Hematopoietic multipotent progenitor cell treated with erythropoietin and hydrocortisone succinate and interleukin-3 and kit ligand, for 4 days (in vitro differentiated cells): ENCODE measurements around the gene CEP350.
A peak's percentile ranks its signal among the peaks of the same experiment; 100 is the strongest.
"Not testable (repeated sequence)": the region's sequence is repeated elsewhere in the genome, so short reads cannot be mapped to it uniquely, and the experiment has no call there.

Experiments used
- DNase-seq: peaks from one replicate; pipeline ENCODE4 v3.0.0-alpha.2; 2015

Gene CEP350

GRCh38 chr1:180131510-180131909, 176.9 kb downstream of the CEP350 start:
- DNase-seq: peak; percentile 81

DNA sequence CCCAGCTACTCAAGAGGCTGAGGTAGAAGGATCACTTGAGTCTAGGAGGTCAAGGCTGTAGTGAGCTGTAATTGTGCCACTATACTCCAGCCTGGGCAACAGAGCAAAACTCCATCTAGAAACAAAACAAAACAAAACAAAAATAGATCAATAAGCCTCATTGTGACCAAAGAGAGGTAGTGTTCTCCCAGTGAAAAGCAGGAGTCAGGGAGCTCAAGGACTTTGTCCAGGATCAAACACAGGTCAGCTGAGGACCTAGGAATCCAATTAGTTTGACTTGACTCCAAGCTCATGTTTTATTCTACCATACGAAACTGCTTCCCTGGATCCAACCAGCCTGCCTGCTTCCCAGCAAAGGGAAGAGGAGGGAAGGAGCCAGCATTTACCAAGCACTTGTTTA, 178.6 kb downstream of the CEP350 start:
- DNase-seq: no peak

GRCh38 chr1:180133688-180134087, 179.1 kb downstream of the CEP350 start:
- DNase-seq: not testable (repeated sequence)

DNA sequence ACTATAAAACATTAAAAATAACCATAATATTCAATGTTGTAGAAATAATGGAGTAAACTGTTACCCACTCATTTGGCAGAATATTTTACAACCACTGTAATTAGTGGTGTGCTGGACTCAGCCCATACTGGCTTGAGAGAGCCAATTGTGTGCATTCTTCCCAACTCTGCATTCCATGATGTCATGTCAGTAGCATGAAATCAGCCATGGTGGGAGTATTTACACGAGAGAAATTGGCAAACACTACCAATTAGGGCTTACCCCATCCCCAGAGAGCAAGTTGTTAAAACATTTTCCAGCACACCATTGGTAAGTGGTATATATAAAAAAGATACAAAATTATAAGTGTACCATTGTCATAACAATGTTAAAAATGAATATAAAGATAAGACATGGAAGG, 180.9 kb downstream of the CEP350 start:
- no peak for DNase-seq

- no peak for DNase-seq
These were observed 181.8 kb downstream of the CEP350 start for GRCh38 chr1:180136331-180136967.

- no peak for DNase-seq
These were observed 182.4 kb downstream of the CEP350 start for GRCh38 chr1:180136968-180137356.

GRCh38 chr1:180137776-180138175, 183.2 kb downstream of the CEP350 start:
- no peak for DNase-seq

GRCh38 chr1:180141381-180141934, 186.8 kb downstream of the CEP350 start:
- no peak for DNase-seq

DNA sequence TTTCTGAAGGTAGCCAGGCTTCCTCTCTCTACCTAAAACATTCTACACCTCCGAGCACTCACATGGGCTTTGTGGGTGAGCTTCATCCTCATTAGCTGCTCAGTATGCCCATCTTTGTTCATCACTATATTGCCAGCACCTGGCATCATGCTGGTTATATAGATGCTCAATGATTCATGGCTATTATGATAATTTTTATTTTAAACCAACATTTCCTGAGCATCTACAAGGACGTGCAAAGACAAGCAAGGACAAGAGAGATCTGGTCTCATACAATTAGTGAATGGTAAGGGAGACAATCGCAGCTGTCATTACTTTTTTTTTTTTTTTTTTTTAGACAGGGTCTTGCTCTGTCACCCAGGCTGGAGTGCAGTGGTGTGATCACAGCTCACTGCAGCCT, 188.7 kb downstream of the CEP350 start:
- DNase-seq: no peak

GRCh38 chr1:180144659-180145357, 190.2 kb downstream of the CEP350 start:
- DNase-seq: no peak

- no peak for DNase-seq
These were observed 190.8 kb downstream of the CEP350 start for GRCh38 chr1:180145446-180145845.

DNA sequence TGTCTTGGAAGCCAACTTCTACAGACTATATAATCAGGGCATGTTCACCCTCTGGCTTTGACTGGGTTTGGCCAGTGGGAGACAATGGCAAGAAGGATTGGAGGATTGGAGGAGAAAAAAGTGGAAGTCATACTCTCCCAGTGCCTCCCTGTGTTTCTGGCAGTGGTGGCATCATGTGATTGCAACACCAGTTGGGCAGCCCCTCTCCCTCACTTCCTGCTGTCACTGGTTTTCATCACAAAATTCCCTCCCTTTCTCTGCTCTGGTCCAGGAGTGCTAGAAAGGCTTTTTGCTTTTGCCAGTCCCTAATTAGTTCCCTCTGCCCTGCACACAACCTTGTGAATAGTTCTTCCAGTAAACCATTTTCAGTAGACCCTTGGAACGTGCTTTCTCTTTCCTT, 196.4 kb downstream of the CEP350 start:
- DNase-seq: peak; percentile 40

DNA sequence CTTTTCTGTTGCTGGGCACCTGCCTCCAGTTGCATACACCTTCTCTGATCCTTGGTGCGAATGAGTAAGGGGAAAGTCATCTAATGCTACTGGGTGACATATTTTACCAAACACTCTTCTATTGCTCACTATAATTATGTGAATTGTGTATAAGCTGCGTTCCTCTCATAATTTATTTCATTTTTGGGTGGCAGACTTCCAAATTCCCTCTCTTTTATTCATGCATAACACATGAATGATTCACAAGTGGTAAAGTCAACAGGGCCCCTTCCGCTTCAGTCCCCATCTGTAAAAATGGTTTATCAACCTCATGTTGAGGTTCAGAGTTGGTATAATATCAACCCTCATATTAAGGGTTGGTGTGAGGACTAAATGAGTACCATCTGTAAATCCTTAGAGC, 196.9 kb downstream of the CEP350 start:
- DNase-seq: no peak

GRCh38 chr1:180152588-180152987, 198.0 kb downstream of the CEP350 start:
- DNase-seq: no peak

- DNase-seq: no peak
These were observed 198.4 kb downstream of the CEP350 start for GRCh38 chr1:180153032-180153431.

DNA sequence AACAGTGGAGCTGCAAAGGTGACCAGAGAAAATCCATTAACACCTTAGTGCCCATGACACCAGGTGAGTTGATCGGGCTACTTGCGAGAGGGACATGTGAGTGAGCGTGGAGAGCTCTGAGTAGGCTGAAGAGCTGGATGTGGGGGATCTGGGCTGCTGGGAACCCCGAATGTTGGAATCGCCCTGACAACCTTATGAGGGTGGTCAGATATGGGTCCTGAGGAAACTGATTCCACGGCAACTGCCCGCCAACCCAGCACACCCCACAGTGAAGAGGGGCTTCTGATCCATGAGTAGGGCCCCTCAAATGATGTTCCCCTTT, 199.4 kb downstream of the CEP350 start:
- DNase-seq: no peak

DNA sequence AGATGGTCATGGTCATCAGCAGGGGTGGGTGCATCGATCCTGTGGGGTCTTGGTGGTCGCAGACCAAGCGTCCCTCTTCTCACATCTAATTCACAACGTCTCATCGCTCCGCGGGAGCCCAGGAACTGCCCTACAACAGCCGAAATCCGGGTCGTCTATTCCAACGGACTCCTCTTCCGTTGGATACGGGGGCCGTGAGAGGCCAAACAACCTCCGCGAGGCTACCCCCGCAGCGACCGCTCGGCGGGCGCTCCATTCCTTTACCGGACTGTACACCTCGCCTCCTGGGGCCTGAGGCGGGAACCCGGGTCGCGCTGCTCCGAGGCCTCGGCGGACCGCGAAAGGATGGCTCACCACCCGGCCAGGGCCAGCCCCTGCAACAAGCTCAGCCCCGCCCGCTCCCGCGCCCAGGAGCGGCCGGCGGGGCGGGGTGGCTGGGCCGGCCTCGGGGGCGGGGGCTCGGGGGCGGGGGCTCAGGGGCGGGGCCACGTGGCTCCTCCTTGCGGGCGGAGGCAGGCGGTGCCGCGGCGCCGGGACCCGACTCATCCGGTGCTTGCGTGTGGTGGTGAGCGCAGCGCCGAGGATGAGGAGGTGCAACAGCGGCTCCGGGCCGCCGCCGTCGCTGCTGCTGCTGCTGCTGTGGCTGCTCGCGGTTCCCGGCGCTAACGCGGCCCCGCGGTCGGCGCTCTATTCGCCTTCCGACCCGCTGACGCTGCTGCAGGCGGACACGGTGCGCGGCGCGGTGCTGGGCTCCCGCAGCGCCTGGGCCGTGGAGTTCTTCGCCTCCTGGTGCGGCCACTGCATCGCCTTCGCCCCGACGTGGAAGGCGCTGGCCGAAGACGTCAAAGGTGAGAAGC, 199.9 kb downstream of the CEP350 start, which contains the start of gene QSOX1:
QSOX1 (plus strand) TSS at position 545 of the 857 bp plus-strand sequence; CDS start at position 584, 39 bp downstream.
- peak; percentile 93 for DNase-seq

DNA sequence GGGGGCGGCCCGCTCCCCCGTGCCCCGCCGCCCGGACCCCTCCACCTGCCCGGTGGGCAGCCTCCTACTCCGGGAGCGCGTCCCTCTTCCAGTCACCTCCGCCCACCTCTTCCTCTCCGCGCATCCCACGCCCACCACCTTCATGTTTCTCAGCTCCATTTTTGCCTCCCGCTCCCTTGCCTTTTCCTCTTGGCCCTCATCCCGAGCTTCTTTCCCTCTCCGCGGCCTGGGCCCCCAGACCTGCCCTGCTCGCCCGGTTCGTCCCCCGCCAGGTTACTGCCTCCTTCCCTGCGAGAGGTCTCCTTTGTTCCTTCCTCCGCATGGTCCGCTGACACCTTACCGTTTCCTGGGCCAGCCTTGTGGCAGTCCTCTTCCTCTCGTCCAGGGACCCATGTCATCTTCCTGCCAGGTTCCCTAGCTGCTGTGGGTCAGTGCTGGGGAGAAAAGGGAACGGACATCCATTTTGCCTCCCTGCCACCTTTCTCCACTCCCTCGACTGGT, 200.6 kb downstream of the CEP350 start:
- DNase-seq: no peak

DNA sequence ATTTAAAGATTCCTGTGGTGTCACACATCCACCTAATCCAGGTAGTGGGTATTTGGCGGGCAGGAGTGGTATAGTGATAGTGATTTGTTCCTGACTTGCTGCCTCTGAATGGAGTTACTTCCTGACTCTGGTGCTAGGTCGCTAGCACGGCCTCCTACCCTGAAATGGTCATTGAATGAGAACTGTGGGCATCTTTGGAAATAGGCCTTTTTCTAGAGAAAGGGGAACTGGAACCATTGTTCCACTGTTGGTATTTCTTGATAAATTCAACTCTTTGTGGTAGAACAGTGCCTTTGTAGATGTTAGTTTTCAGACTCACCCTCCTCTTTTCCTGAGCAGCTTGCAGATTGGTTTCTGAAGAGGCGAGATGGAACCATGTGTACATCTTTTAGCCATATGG, 201.6 kb downstream of the CEP350 start:
- peak; percentile 70 for DNase-seq

DNA sequence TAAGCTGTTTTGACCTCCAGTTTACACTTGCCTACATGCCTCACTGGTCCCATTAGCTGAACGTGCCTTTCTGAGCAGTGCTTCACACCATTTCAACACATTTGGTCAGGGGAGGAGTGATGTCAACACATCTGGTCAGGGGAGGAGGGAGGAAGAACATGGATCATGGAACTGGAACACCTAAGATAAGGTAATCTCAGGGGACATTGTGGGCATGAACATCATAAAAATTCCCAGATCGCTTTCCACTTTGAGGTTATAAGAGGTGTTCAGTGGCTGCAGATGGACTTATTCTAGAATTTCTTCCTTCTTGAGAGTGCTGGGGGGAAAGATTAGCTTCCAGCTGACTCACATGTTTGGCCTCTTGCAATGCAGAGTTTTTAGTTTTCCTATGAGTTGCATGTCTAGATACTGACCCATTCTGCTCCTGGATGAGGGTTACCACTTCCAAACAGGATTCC, 202.1 kb downstream of the CEP350 start:
- peak; percentile 27 for DNase-seq

DNA sequence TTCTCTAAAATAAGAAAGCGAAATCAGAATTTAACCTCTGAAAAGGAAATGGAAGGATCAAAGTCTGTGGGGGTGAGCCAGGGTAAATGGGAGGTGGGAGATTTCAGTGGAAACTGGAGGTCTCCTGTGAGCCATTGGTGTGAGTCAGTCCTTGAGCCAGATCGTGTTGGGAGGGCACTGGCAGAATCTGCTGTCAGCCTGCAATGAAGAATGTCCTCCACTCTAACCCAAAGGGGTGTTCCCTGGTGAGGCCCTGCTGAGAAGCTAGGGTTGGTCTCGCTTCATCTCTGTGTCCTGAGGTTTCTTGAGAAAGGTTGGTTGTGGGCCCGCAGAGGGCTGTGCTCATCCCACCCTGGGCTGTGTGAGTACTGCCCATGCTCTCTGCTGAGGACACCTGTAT, 202.5 kb downstream of the CEP350 start:
- no peak for DNase-seq

DNA sequence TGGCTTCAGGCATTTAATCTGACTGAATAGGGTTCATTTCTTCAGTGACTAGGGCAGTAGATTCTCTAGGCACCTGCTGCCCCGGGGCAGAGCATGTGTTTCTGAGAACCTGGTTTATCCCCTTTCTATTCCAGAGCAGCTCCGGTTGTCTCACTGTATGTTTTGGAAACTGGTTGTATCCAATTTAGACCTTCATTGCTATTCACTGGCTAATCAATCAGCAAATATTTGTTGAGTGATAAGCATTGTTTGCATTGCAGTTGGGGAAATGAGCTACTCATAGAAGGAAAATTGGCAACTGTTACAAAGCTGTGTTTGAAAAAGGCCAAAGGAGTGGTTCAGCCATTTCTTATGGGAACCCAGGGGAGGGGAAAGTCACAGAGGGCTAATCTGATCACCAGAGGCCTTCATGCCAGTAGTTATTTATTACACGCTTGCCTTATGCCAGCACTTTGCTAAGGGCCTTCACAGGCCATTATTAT, 203.0 kb downstream of the CEP350 start:
- DNase-seq: no peak
